H1 (cell line): ENCODE results near the gene PRCP.

Experiments
- CBX5 ChIP-seq: fragments of 300-800, 300-1000 bp; sonication (generic); IDR thresholded peaks from 2 replicates; pipeline ENCODE4 v1.7.1; 2016; ENCODE audit warnings: antibody characterized with exemption, low read length, low read depth
- GABPA ChIP-seq: IDR thresholded peaks from 2 replicates; pipeline ENCODE4 v1.6.1; 2011; ENCODE audit warnings: mild to moderate bottlenecking, low read length, moderate library complexity, borderline replicate concordance; ENCODE audit not compliant: insufficient read depth
- JUND ChIP-seq: IDR thresholded peaks from 2 replicates; pipeline ENCODE4 v1.6.1; 2011; ENCODE audit warnings: mild to moderate bottlenecking, improper control_type of control experiment, low read length
- TAF1 ChIP-seq: IDR thresholded peaks from 2 replicates; pipeline ENCODE4 v1.6.1; 2011; ENCODE audit warnings: mild to moderate bottlenecking, low read depth, low read length

- no peak for TF ChIP-seq JUND
- no peak for TF ChIP-seq TAF1
- TF ChIP-seq GABPA, result no peak
- TF ChIP-seq CBX5, result no peak
These were observed 81.7 kb downstream of the PRCP start for GRCh38 chr11:82818409-82819043.
